ENCODE measurements around the gene VEPH1. TPM values are rescaled to one million over a fixed set of nuclear protein-coding genes. Genes with fewer than 3 reads are reported as not detected.

Gene VEPH1
- total and polyA plus RNA-seq, 2 donors from 2014 or later = 17.8 to 29.2 TPM

- intact Hi-C loops (cut with DNase I) = no loop called here
- no peak for TF ChIP-seq CTCF (IDR thresholded peaks at IDR 0.05; ENCODE audit: borderline replicate concordance, extremely low read depth, insufficient read depth)
- H3K9ac ChIP-seq (ENCODE audit: low read length in 3 of 3) = no peak overlapping the region
- no peaks in the 10 kb centered on the region for H3K36me3 ChIP-seq (ENCODE audit: control insufficient read depth in 2 of 3, insufficient read depth in 3 of 3, low read length in 3 of 3)
- FAIRE-seq (no peak), DNase-seq (no peak)
- H3K27me3 ChIP-seq (ENCODE audit: control insufficient read depth, insufficient read depth, low read length) = no peaks in the 10 kb centered on the region
- H3K9me3 ChIP-seq (ENCODE audit: control insufficient read depth in 2 of 3, insufficient read depth in 1 of 3, low read length in 3 of 3) = no peaks in the 10 kb centered on the region
- no peak overlapping the region for H3K4me3 ChIP-seq (ENCODE audit: low read length in 3 of 3)
- H3K27ac ChIP-seq (ENCODE audit: low read depth in 2 of 2, low read length in 2 of 2) = no peak overlapping the region
- no peaks in the 10 kb centered on the region for H3K4me1 ChIP-seq (ENCODE audit: control insufficient read depth in 2 of 3, insufficient read depth in 2 of 3, low read depth in 1 of 3, low read length in 3 of 3)
Measured at GRCh38 chr3:157355276-157355675, 147.9 kb downstream of the VEPH1 start.

GRCh38 chr3:157354722-157355121 lies 148.5 kb downstream of the VEPH1 start:
- H3K27me3 ChIP-seq (ENCODE audit: control insufficient read depth, insufficient read depth, low read length) = no peaks in the 10 kb centered on the region
- TF ChIP-seq CTCF (IDR thresholded peaks at IDR 0.05; ENCODE audit: borderline replicate concordance, extremely low read depth, insufficient read depth) = no peak
- H3K9ac ChIP-seq (ENCODE audit: low read length in 3 of 3) = no peak overlapping the region
- no peak overlapping the region for H3K27ac ChIP-seq (ENCODE audit: low read depth in 2 of 2, low read length in 2 of 2)
- intact Hi-C loops (cut with DNase I) = no loop called here
- no peaks in the 10 kb centered on the region for H3K4me1 ChIP-seq (ENCODE audit: control insufficient read depth in 2 of 3, insufficient read depth in 2 of 3, low read depth in 1 of 3, low read length in 3 of 3)
- no peak for DNase-seq
- no peak for FAIRE-seq
- H3K4me3 ChIP-seq (ENCODE audit: low read length in 3 of 3) = no peak overlapping the region
- H3K36me3 ChIP-seq (ENCODE audit: control insufficient read depth in 2 of 3, insufficient read depth in 3 of 3, low read length in 3 of 3) = no peaks in the 10 kb centered on the region
- no peaks in the 10 kb centered on the region for H3K9me3 ChIP-seq (ENCODE audit: control insufficient read depth in 2 of 3, insufficient read depth in 1 of 3, low read length in 3 of 3)

GRCh38 chr3:157354254-157354653 lies 149.0 kb downstream of the VEPH1 start:
- Histone ChIP-seq H3K27me3 (ENCODE audit: control insufficient read depth, insufficient read depth, low read length) (no peaks in the 10 kb centered on the region), H3K4me3 (ENCODE audit: low read length in 3 of 3) (no peak overlapping the region), H3K9ac (ENCODE audit: low read length in 3 of 3) (no peak overlapping the region), H3K27ac (ENCODE audit: low read depth in 2 of 2, low read length in 2 of 2) (no peak overlapping the region), H3K4me1 (ENCODE audit: control insufficient read depth in 2 of 3, insufficient read depth in 2 of 3, low read depth in 1 of 3, low read length in 3 of 3) (no peaks in the 10 kb centered on the region), H3K9me3 (ENCODE audit: control insufficient read depth in 2 of 3, insufficient read depth in 1 of 3, low read length in 3 of 3) (no peaks in the 10 kb centered on the region), H3K36me3 (ENCODE audit: control insufficient read depth in 2 of 3, insufficient read depth in 3 of 3, low read length in 3 of 3) (no peaks in the 10 kb centered on the region)
- FAIRE-seq (no peak), DNase-seq (no peak)
- intact Hi-C loops (cut with DNase I) = no loop called here
- no peak for TF ChIP-seq CTCF (IDR thresholded peaks at IDR 0.05; ENCODE audit: borderline replicate concordance, extremely low read depth, insufficient read depth)

GRCh38 chr3:157353652-157354051 lies 149.6 kb downstream of the VEPH1 start:
- no peak overlapping the region for H3K9ac ChIP-seq (ENCODE audit: low read length in 3 of 3)
- no peak for TF ChIP-seq CTCF (IDR thresholded peaks at IDR 0.05; ENCODE audit: borderline replicate concordance, extremely low read depth, insufficient read depth)
- FAIRE-seq = no peak

More at GRCh38 chr3:157353652-157354051, 149.6 kb downstream of the VEPH1 start:
- H3K9me3 ChIP-seq (ENCODE audit: control insufficient read depth in 2 of 3, insufficient read depth in 1 of 3, low read length in 3 of 3) = no peaks in the 10 kb centered on the region
- no peak overlapping the region for H3K4me3 ChIP-seq (ENCODE audit: low read length in 3 of 3)
- DNase-seq = no peak
- intact Hi-C loops (cut with DNase I) = no loop called here
- no peak overlapping the region for H3K27ac ChIP-seq (ENCODE audit: low read depth in 2 of 2, low read length in 2 of 2)
- no peaks in the 10 kb centered on the region for H3K4me1 ChIP-seq (ENCODE audit: control insufficient read depth in 2 of 3, insufficient read depth in 2 of 3, low read depth in 1 of 3, low read length in 3 of 3)
- no peaks in the 10 kb centered on the region for H3K27me3 ChIP-seq (ENCODE audit: control insufficient read depth, insufficient read depth, low read length)
- H3K36me3 ChIP-seq (ENCODE audit: control insufficient read depth in 2 of 3, insufficient read depth in 3 of 3, low read length in 3 of 3) = no peaks in the 10 kb centered on the region

Measured in kidney (tissue), 14 donors.